SK-N-SH (cell line): ENCODE measurements around the gene SERF2. TPM values are rescaled to one million over a fixed set of nuclear protein-coding genes. Genes with fewer than 3 reads are reported as not detected.
"Not testable (repeated sequence)": the region's sequence is repeated elsewhere in the genome, so short reads cannot be mapped to it uniquely, and the experiment has no call there.

Source experiments
- CTCF ChIA-PET: fragments of 300-600, 350-600 bp; formaldehyde crosslinking; extraction: SDS; loops from one replicate; lab custom pipeline; 2021; lab: Yijun Ruan, JAX
- POLR2A ChIA-PET: fragments of 350-600 bp; sonication (Branson Sonifier 250); formaldehyde crosslinking; extraction: SDS; loops from one replicate; lab custom pipeline; 2020; ENCODE audit warnings: antibody characterized with exemption, inconsistent platforms; lab: Yijun Ruan, JAX
- DNase-seq: peaks from one replicate; pipeline ENCODE4 v3.0.0; 2012
- H2AFZ ChIP-seq: fragments of 200-600 bp; sonication (generic); 2 replicates; pipeline ENCODE4 v1.8.1; 2016; ENCODE audit warnings: antibody characterized with exemption, mild to moderate bottlenecking, low read depth
- H3F3A ChIP-seq: fragments of 200-600 bp; sonication (generic); replicated peaks from 2 replicates; pipeline ENCODE3; 2016; ENCODE audit warnings: antibody characterized with exemption, mild to moderate bottlenecking; ENCODE audit not compliant: insufficient read depth
- H3K27ac ChIP-seq, 2 experiments: fragments of 200-500 bp in 1 of 2; fragments of 200-600 bp in 1 of 2; sonication (Bioruptor generic) in 1 of 2; sonication (generic), shearing (Covaris generic) in 1 of 2; 2 replicates each; pipeline versions ENCODE4 v1.5.1 to v1.6.1; 2014 to 2016; ENCODE audit warnings: low read depth in 2 of 2, inconsistent platforms in 1 of 2, low read length in 1 of 2, mild to moderate bottlenecking in 1 of 2, mixed read lengths in 1 of 2
- H3K27me3 ChIP-seq: fragments of 200-600 bp; sonication (generic), shearing (Covaris generic); 2 replicates; pipeline ENCODE4 v1.6.1; 2016; ENCODE audit warnings: mixed run types; ENCODE audit not compliant: insufficient read depth
- H3K36me3 ChIP-seq, 2 experiments: fragments of 200-500 bp in 1 of 2; fragments of 200-600 bp in 1 of 2; sonication (Bioruptor generic) in 1 of 2; sonication (generic) in 1 of 2; replicated peaks in 1 of 2; 2 replicates each; pipeline versions ENCODE3 to v1.5.1; 2014 to 2016; ENCODE audit warnings: low read length in 1 of 2, mild to moderate bottlenecking in 1 of 2; ENCODE audit not compliant: insufficient read depth in 2 of 2, control insufficient read depth in 1 of 2
- H3K4me1 ChIP-seq, 2 experiments: fragments of 200-500 bp in 1 of 2; fragments of 200-600 bp in 1 of 2; sonication (Bioruptor generic) in 1 of 2; sonication (generic), shearing (Covaris generic) in 1 of 2; 2 replicates each; pipeline versions ENCODE4 v1.5.1 to v1.6.1; 2014 to 2016; ENCODE audit warnings: low read depth in 1 of 2, low read length in 1 of 2, mixed run types in 1 of 2; ENCODE audit not compliant: insufficient read depth in 2 of 2, control insufficient read depth in 1 of 2
- H3K4me2 ChIP-seq: fragments of 200-600 bp; sonication (generic), shearing (Covaris generic); 2 replicates; pipeline ENCODE4 v1.6.1; 2017; ENCODE audit warnings: mixed run types
- H3K4me3 ChIP-seq, 2 experiments: fragments of 200-500 bp in 1 of 2; fragments of 200-600 bp in 1 of 2; sonication (Bioruptor generic) in 1 of 2; sonication (generic), shearing (Covaris generic) in 1 of 2; 2 replicates each; pipeline versions ENCODE4 v1.5.1 to v1.8.1; 2014 to 2016; ENCODE audit warnings: low read depth in 2 of 2, inconsistent platforms in 1 of 2, low read length in 1 of 2, mild to moderate bottlenecking in 1 of 2, mixed read lengths in 1 of 2, moderate library complexity in 1 of 2
- H3K79me2 ChIP-seq: fragments of 200-600 bp; sonication (generic); 2 replicates; pipeline ENCODE4 v1.8.1; 2017; ENCODE audit warnings: mild to moderate bottlenecking; ENCODE audit not compliant: insufficient read depth
- H3K9ac ChIP-seq: fragments of 200-600 bp; sonication (generic); 2 replicates; pipeline ENCODE4 v1.6.1; 2017; ENCODE audit warnings: mixed run types
- H3K9me2 ChIP-seq: fragments of 200-600 bp; sonication (generic); 2 replicates; pipeline ENCODE4 v1.6.1; 2017; ENCODE audit warnings: mixed run types
- H3K9me3 ChIP-seq: fragments of 200-600 bp; sonication (generic); 2 replicates; pipeline ENCODE4 v1.6.1; 2017; ENCODE audit warnings: mixed run types, mild to moderate bottlenecking, moderate library complexity
- H4K20me1 ChIP-seq: fragments of 200-600 bp; sonication (generic); 2 replicates; pipeline ENCODE4 v1.6.1; 2017; ENCODE audit warnings: mild to moderate bottlenecking, mixed run types; ENCODE audit not compliant: insufficient read depth
- CHD2 ChIP-seq: fragments of 150-350 bp; IDR thresholded peaks from 2 replicates; pipeline ENCODE4 v1.6.1; 2018; ENCODE audit warnings: low read length; ENCODE audit not compliant: partially characterized antibody
- ELF1 ChIP-seq: IDR thresholded peaks from 2 replicates; pipeline ENCODE4 v1.4.0; 2012
- EP300 ChIP-seq, 2 experiments: IDR thresholded peaks; 2 replicates each; pipeline versions ENCODE4 v1.4.0 to v1.6.1; 2012; ENCODE audit warnings: borderline replicate concordance in 1 of 2, low read depth in 1 of 2, low read length in 1 of 2
- EZH2phosphoT487 ChIP-seq: fragments of 200-600 bp; sonication (generic); IDR thresholded peaks from 2 replicates; pipeline ENCODE4 v1.6.1; 2017; ENCODE audit warnings: low read depth, mixed run types, mild to moderate bottlenecking, antibody characterized with exemption, moderate library complexity, borderline replicate concordance
- FOXM1 ChIP-seq: IDR thresholded peaks from 2 replicates; pipeline ENCODE4 v1.4.0; 2012; ENCODE audit warnings: low read depth, mild to moderate bottlenecking
- GATA2 ChIP-seq: sonication (generic); formaldehyde crosslinking; IDR thresholded peaks from 2 replicates; pipeline ENCODE4 v1.5.0; 2020; ENCODE audit warnings: mild to moderate bottlenecking, missing genetic modification reagents
- IRF3 ChIP-seq: fragments of 150-350 bp; IDR thresholded peaks from 2 replicates; pipeline ENCODE4 v1.6.1; 2016; ENCODE audit warnings: mild to moderate bottlenecking, low read depth, low read length
- MXI1 ChIP-seq: IDR thresholded peaks from 2 replicates; pipeline ENCODE4 v1.6.1; 2012; ENCODE audit warnings: mild to moderate bottlenecking, low read depth, low read length, improper control_type of control experiment
- NFIC ChIP-seq: IDR thresholded peaks from 2 replicates; pipeline ENCODE4 v1.4.0; 2012; ENCODE audit warnings: borderline replicate concordance
- NRF1 ChIP-seq: IDR thresholded peaks from 2 replicates; pipeline ENCODE4 v1.6.1; 2012; ENCODE audit warnings: low read depth, mild to moderate bottlenecking, low read length
- PBX3 ChIP-seq: IDR thresholded peaks from 2 replicates; pipeline ENCODE4; 2012
- POLR2AphosphoS5 ChIP-seq: IDR thresholded peaks from 2 replicates; pipeline ENCODE4 v1.6.1; 2012; ENCODE audit warnings: low read depth, low read length
- RAD21 ChIP-seq: IDR thresholded peaks from 2 replicates; pipeline ENCODE4 v1.6.1; 2012; ENCODE audit warnings: mild to moderate bottlenecking, low read length
- RCOR1 ChIP-seq: fragments of 150-350 bp; IDR thresholded peaks from 2 replicates; pipeline ENCODE4 v1.6.1; 2017; ENCODE audit warnings: antibody characterized with exemption, low read length
- RXRA ChIP-seq: IDR thresholded peaks from 2 replicates; pipeline ENCODE4 v1.4.0; 2012; ENCODE audit warnings: low read depth, mild to moderate bottlenecking, borderline replicate concordance
- SIN3A ChIP-seq: IDR thresholded peaks from 2 replicates; pipeline ENCODE4 v1.6.1; 2012; ENCODE audit warnings: low read depth, mild to moderate bottlenecking, low read length, moderate library complexity, borderline replicate concordance
- SMC3 ChIP-seq: IDR thresholded peaks from 2 replicates; pipeline ENCODE4 v1.6.1; 2012; ENCODE audit warnings: low read depth, low read length, improper control_type of control experiment
- TAF1 ChIP-seq: IDR thresholded peaks from 2 replicates; pipeline ENCODE4 v1.6.1; 2012; ENCODE audit warnings: low read depth, mild to moderate bottlenecking, low read length, moderate library complexity, borderline replicate concordance
- TCF12 ChIP-seq: IDR thresholded peaks from 2 replicates; pipeline ENCODE4 v1.4.0; 2012
- TEAD4 ChIP-seq: IDR thresholded peaks from 2 replicates; pipeline ENCODE4 v1.4.0; 2012; ENCODE audit warnings: mild to moderate bottlenecking, borderline replicate concordance; ENCODE audit not compliant: insufficient read depth
- USF2 ChIP-seq: fragments of 150-350 bp; IDR thresholded peaks from 2 replicates; pipeline ENCODE4 v1.6.1; 2017; ENCODE audit warnings: antibody characterized with exemption, low read length, low read depth, borderline replicate concordance
- ZBTB33 ChIP-seq: IDR thresholded peaks from 2 replicates; pipeline ENCODE4 v1.4.0; 2012; ENCODE audit warnings: low read depth, borderline replicate concordance
- WGBS: methylation state at CpG from one replicate; pipeline ENCODE4 v1.1.6; 2017; ENCODE audit warnings: low lambda C conversion rate; 5-methylcytosine and 5-hydroxymethylcytosine counted together
- polyA plus RNA-seq, 3 experiments: library from polyadenylated mRNA; depleted of rRNA; stranded (reverse); fragments of >200 nt; gene quantifications; 2 replicates each; pipeline ENCODE4 v1.2.3, GENCODE V29; 2012

SERF2 gene
- polyA plus RNA-seq, 1 of the 3 experiments (the other 2 are of a cell fraction), result 1,369 TPM

- no peak for TF ChIP-seq EZH2phosphoT487
- TF ChIP-seq CHD2, result no peak
- no peak for TF ChIP-seq IRF3
- TF ChIP-seq EP300 (IDR thresholded peaks at IDR 0.05; ENCODE audit: borderline replicate concordance in 1 of 2, low read depth in 1 of 2, low read length in 1 of 2), result peak in 1 of 2 experiments; percentile 42; a peak in 1 of 4 replicates
- peak; percentile 14; the same call in 1 of the 2 replicates for TF ChIP-seq PBX3
- TF ChIP-seq TEAD4, result no peak
- no peak for TF ChIP-seq SMC3
- TF ChIP-seq SIN3A, result peak; percentile 81
- no peak for TF ChIP-seq RXRA
- TF ChIP-seq RCOR1, result no peak
- no peak for TF ChIP-seq GATA2 (CRISPR knock-in tag)
- TF ChIP-seq POLR2AphosphoS5, result peak; percentile 95
- no peak; the same call in 1 of the 2 replicates for TF ChIP-seq NRF1
- TF ChIP-seq MXI1, result peak; percentile 94
- TF ChIP-seq FOXM1, result no peak
- peak; percentile 86 for TF ChIP-seq ELF1
- peak; percentile 85; the same call in 1 of the 2 replicates for TF ChIP-seq TAF1
- TF ChIP-seq NFIC, result no peak
- no peak for TF ChIP-seq RAD21
- TF ChIP-seq TCF12, result no peak
- TF ChIP-seq ZBTB33, result no peak
- TF ChIP-seq USF2, result no peak
Measured at GRCh38 chr15:43800286-43801141, 8.4 kb downstream of the SERF2 start, which contains the start of gene HYPK (continued).

- Histone ChIP-seq H3F3A (peaks cover 29% of the 10 kb centered on the region), H3K4me1 (peaks cover 0 to 13% of the 10 kb centered on the region in 2 experiments; a peak in 3 of 4 replicates), H3K36me3 (peaks cover 37 to 48% of the 10 kb centered on the region in 2 experiments), H3K79me2 (peaks cover 28% of the 10 kb centered on the region)
- H3K9me2 ChIP-seq, H3K4me3 ChIP-seq, DNase-seq, H3K4me2 ChIP-seq, H3K27ac ChIP-seq, H4K20me1 ChIP-seq, H2AFZ ChIP-seq, H3K9ac ChIP-seq, H3K27me3 ChIP-seq, H3K9me3 ChIP-seq: not testable (repeated sequence)
- ChIA-PET CTCF (interaction anchor here (0.7 to 0.9 kb wide), 2 partner anchors 20 to 98 kb away, joined by 3 to 4 read pairs; no protein-coding TSS in a partner anchor), POLR2A (interaction anchor here (0.6 kb wide), 1 partner anchor 46 kb away, joined by 5 read pairs; no protein-coding TSS in a partner anchor)
- WGBS, result 98% methylated on average over 7 of the region's 7 CpGs
Measured at GRCh38 chr15:43802676-43803075, 10.6 kb downstream of the SERF2 start.
